C4-2B (cell line): ENCODE results near the gene SDCBP2.

Experiments used
- H3K27ac ChIP-seq: fragments of 450-650 bp; 2 replicates; pipeline ENCODE4 v1.5.1; 2017
- CTCF ChIP-seq: fragments of 450-650 bp; conservative IDR thresholded peaks from 2 replicates; pipeline ENCODE4 v1.5.1; 2017; ENCODE audit warnings: mild to moderate bottlenecking
- ZFX ChIP-seq: fragments of 450-650 bp; IDR thresholded peaks from 2 replicates; pipeline ENCODE4 v1.6.1; 2017

SDCBP2 gene

GRCh38 chr20:1308702-1309095, 20.2 kb downstream of the SDCBP2 start:
- H3K27ac ChIP-seq, result no peak overlapping the region
- TF ChIP-seq CTCF (no peak), ZFX (no peak)

- TF ChIP-seq CTCF, result no peak
- no peak for TF ChIP-seq ZFX
- H3K27ac ChIP-seq, result no peak overlapping the region
Observed at GRCh38 chr20:1308067-1308701, 20.8 kb downstream of the SDCBP2 start.

GRCh38 chr20:1307571-1307971, 21.4 kb downstream of the SDCBP2 start:
- no peak for TF ChIP-seq CTCF
- TF ChIP-seq ZFX, result no peak
- H3K27ac ChIP-seq, result no peak overlapping the region

- H3K27ac ChIP-seq, result no peak overlapping the region
- no peak for TF ChIP-seq CTCF
- no peak for TF ChIP-seq ZFX
Observed at GRCh38 chr20:1307171-1307570, 21.8 kb downstream of the SDCBP2 start.

GRCh38 chr20:1306316-1307135, 22.4 kb downstream of the SDCBP2 start:
- no peak overlapping the region for H3K27ac ChIP-seq
- TF ChIP-seq CTCF (no peak), ZFX (no peak)

- TF ChIP-seq CTCF, result no peak
- no peak for TF ChIP-seq ZFX
- H3K27ac ChIP-seq, result no peak overlapping the region
Observed at GRCh38 chr20:1305712-1306111, 23.2 kb downstream of the SDCBP2 start.
